Panc1 (cell line): ENCODE data around the gene TMEM165. TPM values are rescaled to one million over a fixed set of nuclear protein-coding genes. Genes with fewer than 3 reads are reported as not detected.

ENCODE experiments used
- ATAC-seq: fragments of 200-7000 bp; cut with Tn5 transposase; 2 replicates; pipeline ENCODE4 v1.9.1; 2020; ENCODE audit warnings: mild to moderate bottlenecking, moderate library complexity
- BruUV-seq: library from RNA; stranded (reverse); fragments of 400-500 nt; replicated peaks from 2 replicates; lab custom pipeline; 2021; lab: Mats Ljungman, UMichigan
- CTCF ChIA-PET: fragments of 300-600 bp; sonication (Branson Sonifier 250); formaldehyde crosslinking; loops from one replicate; lab custom pipeline; 2022; ENCODE audit warnings: antibody characterized with exemption; lab: Charles Lee
- POLR2A ChIA-PET: fragments of 300-600 bp; sonication (Branson Sonifier 250); formaldehyde crosslinking; loops from one replicate; lab custom pipeline; 2022; ENCODE audit warnings: antibody characterized with exemption; lab: Charles Lee
- DNase-seq: peaks from one replicate; pipeline ENCODE4 v3.0.0-alpha.2; 2010; ENCODE audit warnings: low read depth, low spot score
- H3K27ac ChIP-seq: 2 replicates; pipeline ENCODE4 v1.5.1; 2011; ENCODE audit warnings: mild to moderate bottlenecking, low read length, inconsistent platforms
- H3K27me3 ChIP-seq: fragments of 200-500 bp; sonication (Bioruptor generic); 2 replicates; pipeline ENCODE4 v1.6.0; 2014; ENCODE audit warnings: low read length, inconsistent platforms; ENCODE audit not compliant: control insufficient read depth, insufficient read depth
- H3K36me3 ChIP-seq: fragments of 200-500 bp; sonication (Bioruptor generic); 2 replicates; pipeline ENCODE4 v1.5.1; 2014; ENCODE audit warnings: inconsistent platforms, mild to moderate bottlenecking, low read length, moderate library complexity; ENCODE audit not compliant: control insufficient read depth, insufficient read depth
- H3K4me1 ChIP-seq: 2 replicates; pipeline ENCODE4 v1.5.1; 2011; ENCODE audit warnings: inconsistent platforms, mild to moderate bottlenecking, low read length, moderate library complexity; ENCODE audit not compliant: control insufficient read depth, insufficient read depth
- H3K4me3 ChIP-seq, 2 experiments: 2 replicates each; pipeline ENCODE4 v1.5.1; 2011 to 2012; ENCODE audit warnings: low read depth in 2 of 2, low read length in 2 of 2, mild to moderate bottlenecking in 2 of 2, inconsistent platforms in 1 of 2, moderate library complexity in 1 of 2
- H3K9me3 ChIP-seq: fragments of 200-500 bp; sonication (Bioruptor generic); 2 replicates; pipeline ENCODE4 v1.5.1; 2014; ENCODE audit warnings: low read depth, mild to moderate bottlenecking, inconsistent platforms, low read length, moderate library complexity; ENCODE audit not compliant: control insufficient read depth, insufficient read depth
- POLR2AphosphoS5 ChIP-seq: IDR thresholded peaks from 2 replicates; pipeline ENCODE4 v1.6.1; 2012; ENCODE audit warnings: mild to moderate bottlenecking, low read depth, low read length, moderate library complexity
- SIN3A ChIP-seq: IDR thresholded peaks from 2 replicates; pipeline ENCODE4 v1.6.1; 2012; ENCODE audit warnings: low read depth, mild to moderate bottlenecking, low read length, moderate library complexity, borderline replicate concordance; ENCODE audit not compliant: insufficient read depth
- TCF7L2 ChIP-seq: IDR thresholded peaks from 2 replicates; pipeline ENCODE4 v1.6.1; 2011; ENCODE audit warnings: mild to moderate bottlenecking, low read depth, low read length, inconsistent platforms
- in situ Hi-C: cut with HindIII; loops from 2 replicates; pipeline ENCODE4 v1.10.0; 2016; ENCODE audit warnings: low sequenced_read_pairs, low pct_unique_long_range_greater_than_20kb
- intact Hi-C: fragments of 100-400 bp; cut with micrococcal nuclease; formaldehyde crosslinking; loops from one replicate; pipeline ENCODE4 v1.10.0; 2022; ENCODE audit not compliant: unreplicated experiment
- total RNA-seq: library from RNA; stranded (reverse); gene quantifications from one replicate; pipeline ENCODE4 v1.2.1, GENCODE V29; 2021; ENCODE audit not compliant: unreplicated experiment
- TF ChIP-seq, protein P1 (sequence below): fragments of 450-650 bp; IDR thresholded peaks from 2 replicates; pipeline ENCODE4 v1.5.1; 2017; ENCODE audit warnings: mild to moderate bottlenecking
- TF ChIP-seq, protein P2 (sequence below), 2 experiments: IDR thresholded peaks; 2 replicates each; pipeline ENCODE4 v1.6.1; 2011 to 2012; ENCODE audit warnings: low read depth in 2 of 2, control low read depth in 1 of 2, low read length in 1 of 2, mild to moderate bottlenecking in 1 of 2, moderate library complexity in 1 of 2; ENCODE audit not compliant: insufficient read depth in 1 of 2

TMEM165 gene
- total RNA-seq, 1 experiment from 2014 or later = 54.6 TPM

DNA sequence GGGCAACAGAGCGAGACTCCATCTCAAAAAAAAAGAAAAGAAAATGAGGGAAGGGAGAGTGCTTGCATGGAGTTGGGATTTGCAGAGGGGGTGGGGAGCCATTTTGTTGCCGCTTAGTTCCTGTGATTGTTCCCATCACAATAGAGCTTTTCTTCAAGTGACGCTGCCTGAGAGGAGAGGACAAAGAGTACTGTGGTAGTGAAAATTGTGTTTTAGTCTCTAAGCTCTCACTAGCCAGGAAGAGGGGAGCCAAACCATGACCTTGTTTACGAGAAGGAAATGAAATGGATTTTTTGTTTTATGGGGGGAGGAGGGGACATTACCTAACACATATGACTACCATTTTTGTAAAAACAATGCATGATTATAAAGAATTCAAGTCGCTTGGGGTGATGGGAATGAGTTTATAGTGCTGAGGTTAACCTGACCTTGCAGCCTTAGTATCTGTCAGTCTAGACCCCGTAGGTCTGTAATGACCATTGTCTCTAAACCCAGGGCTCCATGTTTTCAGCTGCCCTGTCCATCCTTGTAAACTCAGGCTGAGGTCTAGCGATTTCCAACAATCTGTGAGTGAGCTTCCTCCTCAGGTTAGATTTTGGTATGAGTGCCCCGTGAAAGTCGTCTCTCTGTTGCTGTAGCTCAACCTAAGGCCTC lies 30.9 kb upstream of the TMEM165 start:
- CTCF ChIA-PET = no interaction called here
- in situ Hi-C loops (no loop called here), intact Hi-C loops (no loop called here)
- ATAC-seq (no peak), DNase-seq (no peak)
- Histone ChIP-seq H3K4me3 (no peak overlapping the region), H3K27ac (no peak overlapping the region), H3K9me3 (no peaks in the 10 kb centered on the region), H3K4me1 (no peaks in the 10 kb centered on the region), H3K27me3 (no peaks in the 10 kb centered on the region), H3K36me3 (no peaks in the 10 kb centered on the region)
- BruUV-seq = no TSS peak
- TF ChIP-seq, protein P1, sequence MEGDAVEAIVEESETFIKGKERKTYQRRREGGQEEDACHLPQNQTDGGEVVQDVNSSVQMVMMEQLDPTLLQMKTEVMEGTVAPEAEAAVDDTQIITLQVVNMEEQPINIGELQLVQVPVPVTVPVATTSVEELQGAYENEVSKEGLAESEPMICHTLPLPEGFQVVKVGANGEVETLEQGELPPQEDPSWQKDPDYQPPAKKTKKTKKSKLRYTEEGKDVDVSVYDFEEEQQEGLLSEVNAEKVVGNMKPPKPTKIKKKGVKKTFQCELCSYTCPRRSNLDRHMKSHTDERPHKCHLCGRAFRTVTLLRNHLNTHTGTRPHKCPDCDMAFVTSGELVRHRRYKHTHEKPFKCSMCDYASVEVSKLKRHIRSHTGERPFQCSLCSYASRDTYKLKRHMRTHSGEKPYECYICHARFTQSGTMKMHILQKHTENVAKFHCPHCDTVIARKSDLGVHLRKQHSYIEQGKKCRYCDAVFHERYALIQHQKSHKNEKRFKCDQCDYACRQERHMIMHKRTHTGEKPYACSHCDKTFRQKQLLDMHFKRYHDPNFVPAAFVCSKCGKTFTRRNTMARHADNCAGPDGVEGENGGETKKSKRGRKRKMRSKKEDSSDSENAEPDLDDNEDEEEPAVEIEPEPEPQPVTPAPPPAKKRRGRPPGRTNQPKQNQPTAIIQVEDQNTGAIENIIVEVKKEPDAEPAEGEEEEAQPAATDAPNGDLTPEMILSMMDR = no peak
- TF ChIP-seq TCF7L2 (no peak), SIN3A (no peak), POLR2AphosphoS5 (no peak)
- TF ChIP-seq, protein P2, sequence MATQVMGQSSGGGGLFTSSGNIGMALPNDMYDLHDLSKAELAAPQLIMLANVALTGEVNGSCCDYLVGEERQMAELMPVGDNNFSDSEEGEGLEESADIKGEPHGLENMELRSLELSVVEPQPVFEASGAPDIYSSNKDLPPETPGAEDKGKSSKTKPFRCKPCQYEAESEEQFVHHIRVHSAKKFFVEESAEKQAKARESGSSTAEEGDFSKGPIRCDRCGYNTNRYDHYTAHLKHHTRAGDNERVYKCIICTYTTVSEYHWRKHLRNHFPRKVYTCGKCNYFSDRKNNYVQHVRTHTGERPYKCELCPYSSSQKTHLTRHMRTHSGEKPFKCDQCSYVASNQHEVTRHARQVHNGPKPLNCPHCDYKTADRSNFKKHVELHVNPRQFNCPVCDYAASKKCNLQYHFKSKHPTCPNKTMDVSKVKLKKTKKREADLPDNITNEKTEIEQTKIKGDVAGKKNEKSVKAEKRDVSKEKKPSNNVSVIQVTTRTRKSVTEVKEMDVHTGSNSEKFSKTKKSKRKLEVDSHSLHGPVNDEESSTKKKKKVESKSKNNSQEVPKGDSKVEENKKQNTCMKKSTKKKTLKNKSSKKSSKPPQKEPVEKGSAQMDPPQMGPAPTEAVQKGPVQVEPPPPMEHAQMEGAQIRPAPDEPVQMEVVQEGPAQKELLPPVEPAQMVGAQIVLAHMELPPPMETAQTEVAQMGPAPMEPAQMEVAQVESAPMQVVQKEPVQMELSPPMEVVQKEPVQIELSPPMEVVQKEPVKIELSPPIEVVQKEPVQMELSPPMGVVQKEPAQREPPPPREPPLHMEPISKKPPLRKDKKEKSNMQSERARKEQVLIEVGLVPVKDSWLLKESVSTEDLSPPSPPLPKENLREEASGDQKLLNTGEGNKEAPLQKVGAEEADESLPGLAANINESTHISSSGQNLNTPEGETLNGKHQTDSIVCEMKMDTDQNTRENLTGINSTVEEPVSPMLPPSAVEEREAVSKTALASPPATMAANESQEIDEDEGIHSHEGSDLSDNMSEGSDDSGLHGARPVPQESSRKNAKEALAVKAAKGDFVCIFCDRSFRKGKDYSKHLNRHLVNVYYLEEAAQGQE (IDR thresholded peaks at IDR 0.05; ENCODE audit: insufficient read depth in 1 of 2, low read depth in 2 of 2, low read length in 1 of 2) = no peak
- POLR2A ChIA-PET = no interaction called here

DNA sequence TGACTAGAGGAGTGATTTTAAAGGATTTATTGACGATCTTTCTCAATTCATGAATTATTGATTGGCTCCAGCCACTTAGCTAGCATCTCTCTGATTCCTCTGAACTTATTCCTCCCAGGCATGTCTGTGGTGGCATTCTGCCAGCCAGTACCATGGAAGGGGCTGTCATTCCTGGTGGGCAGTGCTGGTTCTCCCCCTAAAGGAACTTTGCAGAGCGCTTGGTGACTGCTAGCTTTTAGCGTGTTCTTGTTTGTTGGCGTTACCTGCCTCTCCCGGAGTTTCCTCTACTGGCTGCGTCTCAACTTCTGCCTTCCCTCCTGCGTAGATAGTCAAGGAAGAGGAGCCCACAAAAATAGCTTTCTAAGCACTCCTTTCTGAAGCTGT lies 30.4 kb upstream of the TMEM165 start:
- ATAC-seq (no peak), DNase-seq (no peak)
- Histone ChIP-seq H3K36me3 (no peaks in the 10 kb centered on the region), H3K27me3 (no peaks in the 10 kb centered on the region), H3K4me1 (no peaks in the 10 kb centered on the region), H3K4me3 (no peak overlapping the region), H3K27ac (no peak overlapping the region), H3K9me3 (no peaks in the 10 kb centered on the region)
- ChIA-PET CTCF (no interaction called here), POLR2A (no interaction called here)
- TF ChIP-seq TCF7L2 (no peak), POLR2AphosphoS5 (no peak), SIN3A (no peak)
- TF ChIP-seq, protein P2 (IDR thresholded peaks at IDR 0.05; ENCODE audit: insufficient read depth in 1 of 2, low read depth in 2 of 2, low read length in 1 of 2) = no peak
- TF ChIP-seq, protein P1 = no peak
- no TSS peak for BruUV-seq
- intact Hi-C loops (no loop called here), in situ Hi-C loops (no loop called here)
